ENCODE results near the gene IGIP. TPM values are rescaled to one million over a fixed set of nuclear protein-coding genes. Genes with fewer than 3 reads are reported as not detected.

Gene IGIP
- total RNA-seq, 1 experiment from 2014 or later = 1.7 TPM

- no peak for TF ChIP-seq FOXP1 (CRISPR knock-in tag; IDR thresholded peaks at IDR 0.05; ENCODE audit: borderline replicate concordance)
- no peak for TF ChIP-seq RELA (CRISPR knock-in tag; IDR thresholded peaks at IDR 0.05; ENCODE audit: borderline replicate concordance)
- TF ChIP-seq, protein P1, sequence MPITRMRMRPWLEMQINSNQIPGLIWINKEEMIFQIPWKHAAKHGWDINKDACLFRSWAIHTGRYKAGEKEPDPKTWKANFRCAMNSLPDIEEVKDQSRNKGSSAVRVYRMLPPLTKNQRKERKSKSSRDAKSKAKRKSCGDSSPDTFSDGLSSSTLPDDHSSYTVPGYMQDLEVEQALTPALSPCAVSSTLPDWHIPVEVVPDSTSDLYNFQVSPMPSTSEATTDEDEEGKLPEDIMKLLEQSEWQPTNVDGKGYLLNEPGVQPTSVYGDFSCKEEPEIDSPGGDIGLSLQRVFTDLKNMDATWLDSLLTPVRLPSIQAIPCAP (CRISPR knock-in tag; IDR thresholded peaks at IDR 0.05) = no peak
- TF ChIP-seq ZNF396 (CRISPR knock-in tag; IDR thresholded peaks at IDR 0.05; ENCODE audit: borderline replicate concordance) = no peak
- no peak for TF ChIP-seq NFE2L1 (CRISPR knock-in tag; IDR thresholded peaks at IDR 0.05)
- TF ChIP-seq ZNF671 (CRISPR knock-in tag; IDR thresholded peaks at IDR 0.05) = no peak
- no peak for TF ChIP-seq HMGA2 (CRISPR knock-in tag; IDR thresholded peaks at IDR 0.05)
- TF ChIP-seq E2F5 (CRISPR knock-in tag; IDR thresholded peaks at IDR 0.05) = no peak
- TF ChIP-seq, protein P2, sequence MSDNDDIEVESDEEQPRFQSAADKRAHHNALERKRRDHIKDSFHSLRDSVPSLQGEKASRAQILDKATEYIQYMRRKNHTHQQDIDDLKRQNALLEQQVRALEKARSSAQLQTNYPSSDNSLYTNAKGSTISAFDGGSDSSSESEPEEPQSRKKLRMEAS (CRISPR knock-in tag; IDR thresholded peaks at IDR 0.05) = no peak
- no peak for TF ChIP-seq ETV6 (CRISPR knock-in tag; IDR thresholded peaks at IDR 0.05)
- TF ChIP-seq CTCF (IDR thresholded peaks at IDR 0.05) = no peak
- no peak for TF ChIP-seq CREB1 (CRISPR knock-in tag; IDR thresholded peaks at IDR 0.05)
- no peak for TF ChIP-seq FOXP4 (CRISPR knock-in tag; IDR thresholded peaks at IDR 0.05)
- H3K27me3 Mint-ChIP-seq (ENCODE audit: low read depth) = peaks cover 2% of the 10 kb centered on the region; the same call in 1 of the 2 replicates
- H3K9me3 Mint-ChIP-seq = no peaks in the 10 kb centered on the region
- POLR2A ChIA-PET = no interaction called here
- no peak overlapping the region for H3K4me3 Mint-ChIP-seq
- no peak overlapping the region for H3K27ac Mint-ChIP-seq
- no peaks in the 10 kb centered on the region for H3K36me3 Mint-ChIP-seq
- peaks cover 15% of the 10 kb centered on the region for H3K4me1 Mint-ChIP-seq
- ATAC-seq (no peak), DNase-seq (ENCODE audit: low spot score) (no peak)
- CTCF ChIA-PET = interaction anchor here (0.6 to 3.4 kb wide), 5 partner anchors 10 to 62 kb away, joined by 3 to 42 read pairs (median 9); no protein-coding TSS in a partner anchor
These were observed 8.7 kb downstream of the IGIP start for GRCh38 chr5:140134277-140134935.

GRCh38 chr5:140135127-140135526 lies 9.4 kb downstream of the IGIP start:
- ATAC-seq = no peak
- TF ChIP-seq SP1 (CRISPR knock-in tag; conservative IDR thresholded peaks at IDR 0.05) = no peak
- TF ChIP-seq ZNF671 (CRISPR knock-in tag; IDR thresholded peaks at IDR 0.05) = no peak
- no peak for TF ChIP-seq IRF2 (CRISPR knock-in tag; IDR thresholded peaks at IDR 0.05; ENCODE audit: borderline replicate concordance, low read depth)
- TF ChIP-seq NR2C2 (CRISPR knock-in tag; IDR thresholded peaks at IDR 0.05) = no peak
- TF ChIP-seq USF2 (CRISPR knock-in tag; IDR thresholded peaks at IDR 0.05) = no peak
- no peak for TF ChIP-seq SMAD3 (CRISPR knock-in tag; IDR thresholded peaks at IDR 0.05; ENCODE audit: borderline replicate concordance)
- no peak for TF ChIP-seq EMX1 (CRISPR knock-in tag; IDR thresholded peaks at IDR 0.05)
- no peak for TF ChIP-seq ATF1 (CRISPR knock-in tag; IDR thresholded peaks at IDR 0.05)
- no peak for TF ChIP-seq E2F1 (CRISPR knock-in tag; IDR thresholded peaks at IDR 0.05)
- DNase-seq (ENCODE audit: low spot score) = no peak
- Mint-ChIP-seq H3K27ac (no peak overlapping the region), H3K27me3 (ENCODE audit: low read depth) (peaks cover 2% of the 10 kb centered on the region; the same call in 1 of the 2 replicates), H3K9me3 (no peaks in the 10 kb centered on the region), H3K36me3 (no peaks in the 10 kb centered on the region), H3K4me1 (peaks cover 15% of the 10 kb centered on the region), H3K4me3 (no peak overlapping the region)
- ChIA-PET POLR2A (no interaction called here), CTCF (interaction anchor here (1.3 to 1.9 kb wide), 3 partner anchors 9 to 62 kb away, joined by 6 to 9 read pairs (median 9); no protein-coding TSS in a partner anchor)

Measured in WTC11 (cell line).